GM18867 (cell line): Measurements from ENCODE around the gene KCNH1.
A peak's percentile ranks its signal among the peaks of the same experiment; 100 is the strongest.

Source experiments
- ATAC-seq: cut with Tn5 transposase; IDR thresholded peaks from one replicate; pipeline ENCODE4 v1.9.1; 2021; ENCODE audit warnings: mild to moderate bottlenecking, moderate library complexity; ENCODE audit not compliant: unreplicated experiment

Gene KCNH1

DNA sequence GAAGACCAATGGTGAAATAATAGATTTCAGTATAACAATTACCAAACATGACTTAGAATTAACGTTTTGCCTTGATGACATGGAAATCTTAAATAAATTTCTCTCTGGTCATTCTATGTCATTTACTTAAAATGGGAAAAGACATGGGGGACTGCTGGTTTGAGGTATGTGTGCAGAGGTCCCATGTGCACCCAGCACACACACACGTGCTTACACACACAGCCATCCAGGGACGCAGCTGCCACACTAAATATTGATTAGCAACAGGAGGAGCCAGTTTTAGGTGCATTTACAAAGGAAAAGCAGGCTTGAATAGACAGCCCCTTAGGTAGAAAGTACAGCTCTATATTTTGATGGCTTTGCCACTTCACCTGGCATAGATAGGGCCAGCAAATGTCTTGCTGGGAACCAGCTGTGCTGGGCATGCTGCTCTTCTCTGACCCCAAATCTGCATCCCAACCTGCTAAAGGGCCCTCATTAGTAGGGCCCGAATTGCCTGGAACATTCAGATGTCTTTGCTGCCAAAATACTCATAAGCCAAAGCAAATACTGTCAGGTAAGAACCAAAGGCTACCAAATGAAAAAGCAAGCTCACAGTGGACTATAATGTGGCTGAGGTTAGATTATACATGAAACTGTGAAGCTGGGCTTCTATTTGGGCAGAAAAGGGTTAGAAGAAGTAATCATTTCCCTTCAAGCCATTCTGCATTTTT, 405.4 kb downstream of the KCNH1 start:
- no peak for ATAC-seq

DNA sequence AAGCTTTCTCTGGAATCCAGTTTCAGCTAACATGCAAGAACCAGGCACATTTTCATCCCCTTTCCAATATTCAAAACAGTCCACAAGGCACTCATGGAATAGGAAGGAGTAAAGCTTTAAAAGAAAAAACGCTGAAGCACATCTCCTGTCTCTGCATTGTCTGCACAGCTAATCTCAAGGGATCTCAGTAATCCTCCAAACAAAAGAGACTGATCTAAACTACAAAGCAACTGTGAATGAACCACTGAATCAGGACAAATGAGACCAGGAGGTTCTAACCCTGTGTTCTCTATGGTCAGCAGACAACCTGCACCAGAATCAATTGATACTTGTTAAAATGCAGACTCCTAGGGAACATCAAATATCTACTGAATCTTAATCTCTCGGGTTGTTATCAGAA, 406.2 kb downstream of the KCNH1 start:
- ATAC-seq: no peak

DNA sequence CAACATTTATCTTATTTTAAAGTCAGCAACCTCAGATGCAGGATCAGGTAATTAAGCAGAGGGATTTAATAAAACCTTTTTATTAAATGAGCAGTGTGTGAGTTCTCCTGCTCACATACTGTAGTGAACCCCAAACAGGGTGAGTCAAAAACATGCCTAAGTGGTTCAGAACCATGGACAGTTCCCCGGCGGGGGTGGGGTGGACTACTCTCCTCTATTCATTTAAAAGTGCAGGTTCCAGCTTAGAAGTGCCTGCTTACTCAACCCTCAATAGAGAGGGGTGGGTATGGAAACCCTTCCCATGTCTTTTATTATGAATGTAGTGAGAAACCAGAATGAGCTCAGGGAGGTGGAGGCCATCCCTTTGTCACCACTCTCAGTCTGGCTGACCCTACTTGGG, 407.3 kb downstream of the KCNH1 start:
- ATAC-seq: peak; percentile 45

DNA sequence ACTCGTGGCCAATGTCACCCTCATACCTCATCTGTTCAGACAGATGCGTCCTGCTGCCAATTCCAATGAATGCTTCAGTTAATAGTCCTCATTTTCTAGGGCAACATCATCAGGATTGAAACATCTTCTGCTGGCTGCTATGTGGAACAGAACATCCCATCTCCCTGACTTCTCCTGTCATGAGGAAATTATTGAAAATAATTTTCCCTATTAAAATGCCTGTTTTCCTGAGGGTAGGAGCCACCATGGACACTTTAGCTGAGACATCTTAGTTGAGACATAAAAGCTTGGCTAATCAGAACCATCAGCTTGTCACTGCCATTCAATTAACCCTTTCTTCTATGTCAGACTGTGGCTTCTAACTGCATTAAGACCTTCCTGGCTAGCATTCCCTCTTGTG, 409.2 kb downstream of the KCNH1 start:
- no peak for ATAC-seq

DNA sequence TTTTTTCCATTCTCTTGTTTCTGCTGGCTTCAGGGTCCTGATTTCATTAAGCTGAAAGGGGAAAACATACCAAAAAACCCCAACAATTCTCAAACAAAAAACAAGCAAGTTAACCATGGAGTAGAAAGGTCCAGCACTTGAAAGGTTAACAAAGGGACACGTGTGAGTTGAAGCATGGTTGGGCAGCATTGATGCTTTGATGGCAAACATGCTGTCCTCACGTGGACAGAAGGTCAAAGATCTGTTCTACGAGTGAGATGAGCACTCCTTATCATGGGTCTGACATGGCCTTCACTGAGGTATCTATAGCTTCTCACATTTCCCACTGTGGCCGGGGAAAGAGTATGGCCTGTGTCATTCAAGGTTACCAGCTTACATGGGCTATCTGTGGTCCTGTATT, 410.3 kb downstream of the KCNH1 start:
- no peak for ATAC-seq

DNA sequence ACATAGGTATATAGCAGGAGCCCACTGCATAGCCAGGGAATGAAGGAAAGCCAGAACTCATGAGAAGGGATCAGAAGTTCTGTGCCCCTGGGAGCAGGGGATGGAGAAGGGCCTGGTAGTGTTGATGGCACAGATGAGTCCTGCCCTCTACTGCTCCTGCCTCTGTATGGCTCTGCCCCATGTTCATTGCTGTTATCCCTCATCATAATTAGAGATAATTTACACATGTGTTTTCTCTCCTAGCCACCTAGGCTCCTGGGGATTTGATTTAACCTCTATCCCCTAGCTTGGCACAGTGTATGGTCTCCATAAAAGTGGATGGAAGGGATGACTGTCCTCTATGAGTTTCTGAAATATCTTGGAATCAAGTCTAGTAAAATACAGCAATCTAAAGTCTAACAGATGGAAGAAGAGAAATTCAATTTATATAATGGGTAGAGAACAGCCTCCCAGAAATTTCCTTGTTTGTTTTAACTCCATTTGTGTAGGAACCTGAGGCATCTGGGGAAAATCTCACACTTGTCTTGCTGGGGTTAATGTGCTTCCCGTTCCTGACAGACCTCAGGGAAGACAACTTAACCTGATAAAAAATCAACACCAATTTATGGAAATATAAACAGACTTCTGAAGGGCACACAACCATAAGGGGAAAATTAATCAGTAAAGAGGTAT, 411.4 kb downstream of the KCNH1 start:
- no peak for ATAC-seq

DNA sequence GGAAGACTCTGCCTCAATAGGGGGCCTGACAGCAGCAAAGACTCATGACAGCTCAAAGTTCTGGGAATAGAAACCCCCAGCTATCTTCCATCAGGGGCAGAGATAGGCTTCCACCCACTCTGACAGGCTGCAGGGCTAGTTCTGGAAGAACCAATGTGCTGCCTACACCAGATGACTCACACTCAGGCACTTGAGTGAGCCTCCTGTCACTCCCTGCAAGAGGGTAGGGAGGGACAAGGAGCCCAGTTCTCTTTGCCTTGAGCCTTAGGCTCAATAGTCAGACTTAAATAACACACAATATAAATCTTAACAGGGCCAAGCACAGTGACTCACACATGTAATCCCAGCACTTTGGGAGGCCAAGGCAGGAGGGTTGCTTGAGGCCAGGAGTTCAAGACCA, 418.9 kb downstream of the KCNH1 start:
- no peak for ATAC-seq

DNA sequence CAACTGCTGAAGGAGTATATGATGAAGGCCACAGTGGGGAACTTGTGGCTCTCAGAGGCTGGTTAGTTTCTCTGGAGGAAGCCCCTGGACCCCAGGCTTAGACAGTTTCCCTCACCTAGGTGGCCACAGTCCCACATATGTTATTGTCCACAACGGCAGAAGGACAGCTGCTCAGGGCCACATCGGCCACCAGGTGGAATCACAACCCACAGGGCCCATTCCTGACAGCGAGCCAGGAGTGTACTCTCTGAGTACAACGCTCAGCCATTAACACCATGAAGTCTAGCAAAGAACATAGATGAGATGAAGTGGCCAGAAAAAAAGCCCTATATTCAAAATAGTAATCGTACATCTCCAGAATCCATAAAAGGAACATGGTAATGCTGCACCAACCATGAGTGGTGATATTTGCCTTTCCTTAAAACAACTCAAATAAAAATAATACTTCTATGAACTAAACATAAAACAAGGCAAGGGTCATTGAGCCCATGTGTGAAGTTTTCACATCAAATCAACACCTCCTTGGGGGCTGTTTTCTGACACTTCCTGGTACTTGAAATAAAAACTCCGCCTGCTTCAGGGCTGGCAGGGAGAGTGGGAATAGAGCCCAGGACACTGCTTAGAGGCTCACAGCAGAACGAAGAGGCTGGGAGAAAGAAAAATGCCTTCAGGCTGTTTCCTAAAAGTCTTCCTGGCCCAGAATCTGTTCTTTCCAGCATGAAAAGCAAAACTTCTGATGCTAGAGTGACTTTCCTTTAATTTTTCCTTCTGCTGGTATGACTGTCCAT, 421.9 kb downstream of the KCNH1 start:
- ATAC-seq: no peak

DNA sequence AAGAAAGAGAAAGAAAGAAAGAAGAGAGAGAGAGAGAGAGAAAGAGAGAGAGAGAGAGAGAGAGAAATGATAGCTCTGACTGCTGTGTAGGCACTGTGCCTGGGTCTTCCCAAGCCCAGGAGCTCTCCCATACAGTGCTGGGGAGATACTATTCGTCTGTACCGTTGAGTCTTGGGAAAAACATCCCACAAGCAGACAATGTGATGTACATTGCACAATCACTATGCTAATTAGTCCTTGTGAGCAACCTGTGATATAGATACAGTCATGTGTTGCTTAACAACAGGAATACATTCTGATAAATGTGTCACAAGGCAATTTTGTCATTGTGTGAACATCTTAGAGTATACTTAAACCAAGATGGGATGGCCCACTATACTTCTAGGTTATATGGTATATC, 424.2 kb downstream of the KCNH1 start:
- no peak for ATAC-seq

DNA sequence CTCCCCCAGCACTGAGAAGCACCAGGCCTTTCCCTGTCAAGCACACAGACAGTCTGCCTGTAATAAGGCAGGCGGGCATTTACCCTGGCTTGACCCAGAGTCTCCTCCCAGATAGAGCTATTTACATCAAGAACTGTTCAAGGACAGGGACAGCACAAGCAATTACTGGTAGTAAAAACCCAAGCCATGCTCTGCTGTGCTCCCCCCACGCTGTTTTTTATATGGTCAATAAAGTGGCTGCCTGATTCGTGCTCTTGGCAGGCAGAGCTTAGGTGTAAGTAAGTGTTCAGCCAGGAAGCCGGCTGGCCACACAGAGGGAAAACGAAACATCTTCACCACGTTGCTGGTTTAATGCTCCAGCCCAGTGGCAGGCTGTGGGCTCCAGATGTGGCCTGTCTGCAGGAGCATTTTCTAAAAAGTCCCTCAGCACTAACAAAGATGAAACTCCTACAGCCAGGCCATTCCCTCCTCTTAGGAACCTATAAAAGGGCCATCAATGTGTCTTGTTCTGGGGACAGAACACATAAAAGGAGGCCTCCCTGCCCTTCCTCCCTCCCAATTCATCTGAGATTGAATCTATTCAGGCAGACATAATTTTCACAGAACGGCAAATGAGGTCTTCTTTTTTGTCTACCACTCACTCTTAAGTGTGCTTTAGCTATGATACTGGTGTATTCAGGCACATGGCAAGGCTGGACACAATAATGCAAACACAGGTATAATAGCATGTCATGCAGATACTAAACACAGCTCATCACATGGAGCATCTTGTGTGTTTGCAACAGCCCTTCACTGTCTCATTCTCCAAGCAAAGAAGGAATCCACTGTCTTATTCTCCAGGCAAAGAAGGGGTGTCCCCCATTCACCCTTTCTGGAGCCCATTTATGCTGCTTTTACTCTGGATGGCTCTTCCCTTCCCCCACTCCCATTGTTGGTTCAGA, 426.4 kb downstream of the KCNH1 start:
- no peak for ATAC-seq

DNA sequence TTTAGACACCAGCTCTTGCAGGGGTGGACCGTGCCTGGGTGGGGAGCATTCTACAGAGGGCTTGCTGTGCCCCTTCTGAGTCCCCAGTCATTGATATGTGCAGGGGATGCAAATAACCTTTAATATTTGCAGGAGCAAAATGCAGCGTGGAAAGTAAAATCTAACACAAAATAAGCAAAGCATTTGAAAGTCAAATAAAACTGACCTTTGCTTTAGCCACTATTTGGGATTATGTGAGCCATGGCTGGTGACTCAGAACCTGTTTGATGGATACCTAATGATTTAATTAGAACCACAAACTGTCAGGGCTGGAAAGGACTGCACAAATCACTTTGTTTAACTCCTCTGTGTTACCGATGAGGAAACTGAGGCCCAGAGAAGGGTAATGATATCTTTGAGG, 427.7 kb downstream of the KCNH1 start:
- ATAC-seq: no peak

DNA sequence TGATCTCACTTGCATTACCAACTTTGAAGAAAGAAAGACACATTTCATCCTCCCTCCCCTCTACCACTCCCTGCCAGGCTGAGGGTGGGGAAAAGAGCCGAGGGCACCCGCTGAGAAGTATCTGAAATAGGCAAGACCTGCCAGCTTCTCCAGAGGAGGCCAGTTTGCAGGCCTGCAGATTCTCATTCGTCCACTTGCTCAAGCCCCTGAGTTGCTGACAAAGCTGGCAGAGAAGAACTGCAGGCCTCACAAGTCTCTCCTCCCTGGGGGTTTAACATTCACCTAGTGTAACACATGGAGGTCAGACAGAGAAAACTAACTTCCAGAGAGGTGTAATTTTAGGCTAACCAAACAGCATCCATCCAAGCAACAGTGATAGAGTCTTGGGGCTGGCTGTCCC, 428.9 kb downstream of the KCNH1 start:
- no peak for ATAC-seq

DNA sequence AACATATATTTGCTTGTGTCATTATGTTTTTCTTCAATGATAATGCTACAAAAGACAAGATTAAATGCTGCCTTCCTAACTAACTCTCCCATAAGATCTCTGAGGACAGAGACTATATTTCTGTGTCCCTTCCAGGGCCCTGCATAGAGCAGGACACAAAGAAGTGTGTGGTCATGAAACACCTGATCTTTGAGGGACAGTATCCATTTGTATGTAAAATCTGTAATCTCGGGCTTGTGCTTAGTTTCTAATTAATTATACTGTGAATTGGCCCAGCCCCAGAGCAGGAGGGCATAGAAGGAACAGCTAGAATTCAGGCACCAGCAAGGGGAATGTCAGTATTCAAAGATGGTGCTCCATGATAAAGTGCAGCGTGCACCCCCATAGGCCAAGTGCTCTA, 430.4 kb downstream of the KCNH1 start:
- ATAC-seq: no peak

DNA sequence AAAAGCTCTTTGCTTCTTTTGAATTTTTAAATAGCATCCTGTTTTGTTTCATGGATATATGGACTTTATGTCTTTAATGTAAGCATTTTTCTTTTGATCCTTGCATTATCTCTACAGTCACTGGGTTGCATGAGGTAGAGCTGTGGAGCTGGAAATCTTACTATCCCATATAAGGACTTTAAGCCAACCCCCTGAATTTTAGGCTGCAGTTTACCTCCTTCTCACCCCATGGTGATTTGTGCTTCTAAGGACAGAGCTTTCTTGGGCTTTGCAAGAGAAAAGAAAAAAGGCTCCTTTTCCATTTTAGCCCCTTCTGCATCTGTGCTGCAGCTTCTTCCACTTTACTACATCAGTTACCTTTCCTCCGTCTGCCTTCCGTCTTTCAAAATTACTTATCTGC, 431.4 kb downstream of the KCNH1 start:
- no peak for ATAC-seq

DNA sequence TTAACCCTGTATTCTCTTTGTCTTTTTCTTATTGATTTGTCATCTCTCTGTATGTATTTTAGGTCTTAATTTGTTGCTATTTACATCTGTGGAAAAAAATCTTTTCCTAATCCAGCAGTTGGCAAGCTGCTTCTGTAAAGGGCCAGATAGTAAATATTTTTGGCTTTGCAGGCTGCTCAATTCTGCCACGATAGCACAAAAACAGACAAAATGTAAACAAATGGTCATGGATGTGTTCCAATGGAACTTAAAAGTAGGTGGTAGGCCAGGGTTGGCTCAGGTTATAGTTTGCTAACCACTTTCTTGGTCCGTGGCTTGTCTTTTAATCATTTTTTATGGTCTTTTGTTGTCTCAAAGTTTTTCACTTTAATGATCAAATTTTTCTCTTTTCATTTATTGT, 433.4 kb downstream of the KCNH1 start:
- ATAC-seq: no peak

DNA sequence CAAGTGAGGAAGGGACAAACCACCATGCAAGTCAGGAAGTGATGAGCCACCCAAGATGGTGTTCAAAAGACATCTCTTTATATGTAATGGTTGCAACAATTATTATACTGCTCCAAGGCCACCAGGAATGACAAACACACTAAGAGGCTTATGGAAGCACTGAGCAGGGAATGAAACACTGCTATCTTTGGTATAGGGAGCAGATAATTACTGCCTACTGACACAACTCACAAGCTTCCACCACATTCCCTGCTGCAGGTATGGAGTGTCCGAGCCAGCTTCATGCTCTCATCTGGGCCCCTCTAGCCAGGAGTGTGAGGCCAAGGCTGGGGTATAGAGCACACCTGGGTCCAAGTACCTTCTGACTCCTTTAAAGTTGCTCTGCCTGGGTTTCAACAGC, 433.9 kb downstream of the KCNH1 start:
- no peak for ATAC-seq

DNA sequence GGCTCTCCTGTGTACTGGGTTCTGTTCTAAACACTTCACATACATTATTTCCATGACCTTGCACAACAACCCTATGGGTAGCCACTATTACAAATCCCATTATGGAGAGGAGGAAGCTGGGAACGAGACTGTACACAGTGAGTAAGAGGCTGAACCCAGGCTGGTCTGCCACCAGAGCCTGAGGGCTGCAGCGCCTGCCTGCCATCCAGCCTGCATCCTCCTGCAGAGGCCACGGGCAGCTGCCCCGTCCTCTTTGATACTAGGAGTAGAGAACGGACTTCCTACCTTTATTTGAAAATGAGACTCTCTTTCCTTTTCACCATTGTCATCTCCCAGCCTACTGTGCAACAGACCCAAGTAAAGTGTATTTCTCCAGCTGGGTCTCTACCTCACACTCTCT, 435.3 kb downstream of the KCNH1 start:
- no peak for ATAC-seq

DNA sequence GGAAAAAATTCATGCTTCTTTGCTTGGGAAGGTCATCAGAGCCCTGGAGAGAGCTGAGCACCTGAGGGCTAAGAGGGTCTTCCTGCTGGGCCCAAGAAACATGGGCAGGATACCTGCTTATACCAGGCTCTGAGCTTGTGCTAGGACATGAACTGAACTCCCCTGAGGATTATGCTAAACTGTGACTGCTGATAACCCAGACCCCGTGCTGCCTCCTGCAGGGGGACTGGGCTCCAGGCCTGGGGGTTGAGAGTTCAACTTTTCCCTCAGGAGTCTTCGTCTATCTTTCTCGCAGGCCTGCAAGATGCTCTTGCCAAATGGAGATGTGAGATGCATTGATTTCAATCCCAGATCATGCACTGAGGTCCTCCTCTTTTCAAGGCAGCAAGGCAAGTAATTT, 436.8 kb downstream of the KCNH1 start:
- no peak for ATAC-seq

DNA sequence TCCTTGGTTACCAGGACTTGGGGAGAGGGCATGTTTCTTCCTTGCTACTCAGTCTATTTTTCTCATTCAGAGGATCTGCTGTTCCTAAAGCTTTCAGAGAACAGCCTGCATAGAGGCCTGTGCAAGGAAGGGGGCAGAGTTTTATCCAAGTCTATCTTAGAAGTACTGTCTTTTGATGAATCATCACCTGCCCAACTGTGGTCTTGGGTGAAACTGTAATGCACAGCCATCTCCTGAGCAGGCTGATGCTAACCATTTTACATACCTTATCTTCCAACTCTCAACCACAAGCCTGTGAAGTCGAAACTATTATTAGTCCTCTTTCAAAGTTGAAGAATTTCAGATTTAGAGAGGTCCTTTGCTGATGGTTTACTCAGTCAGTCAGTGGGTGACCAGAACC, 437.2 kb downstream of the KCNH1 start:
- peak; percentile 99 for ATAC-seq

DNA sequence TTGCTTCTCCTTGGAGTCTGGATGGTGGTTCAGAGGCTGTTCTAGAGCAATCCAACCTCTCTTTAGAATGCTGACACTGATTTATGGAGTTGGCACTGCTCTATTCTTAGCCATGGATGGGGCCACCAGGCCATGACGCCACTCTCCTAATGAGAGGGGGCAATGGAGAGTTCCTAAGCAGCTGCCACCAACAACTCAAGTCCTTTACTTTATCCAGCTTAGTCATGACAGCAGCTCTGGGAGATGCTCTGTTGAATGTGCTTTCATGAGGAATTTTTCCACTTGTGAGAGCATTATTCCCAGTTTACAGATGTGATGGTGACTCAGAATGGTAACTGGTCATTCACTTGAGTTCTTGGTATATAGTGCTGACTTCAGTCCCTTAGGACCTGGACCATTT, 438.9 kb downstream of the KCNH1 start:
- no peak for ATAC-seq

DNA sequence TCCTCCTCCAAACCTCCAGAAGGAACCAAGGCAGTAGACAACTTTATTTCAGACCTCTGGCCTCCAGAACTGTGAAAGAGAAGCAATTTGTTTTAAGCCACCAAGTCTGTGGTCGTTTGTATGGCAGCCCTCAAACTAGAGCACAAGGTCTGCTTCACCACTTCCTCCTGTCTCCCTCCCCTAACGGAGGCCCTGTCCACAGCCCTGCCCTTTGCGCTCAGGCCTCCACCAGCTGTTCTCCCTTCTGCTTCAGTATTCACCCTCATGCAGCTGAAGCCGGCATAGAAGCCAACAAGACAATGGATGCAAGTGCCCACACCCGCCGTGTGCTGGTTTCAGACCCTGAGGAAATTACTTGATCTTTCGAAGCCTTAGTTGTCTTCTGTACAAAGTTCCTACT, 441.2 kb downstream of the KCNH1 start:
- ATAC-seq: no peak
